HG03571 (cell line): ENCODE data around the gene FMN2.

Source experiments
- ATAC-seq: cut with Tn5 transposase; IDR thresholded peaks from one replicate; pipeline ENCODE4 v1.9.1; 2021; ENCODE audit not compliant: unreplicated experiment

FMN2 gene

DNA sequence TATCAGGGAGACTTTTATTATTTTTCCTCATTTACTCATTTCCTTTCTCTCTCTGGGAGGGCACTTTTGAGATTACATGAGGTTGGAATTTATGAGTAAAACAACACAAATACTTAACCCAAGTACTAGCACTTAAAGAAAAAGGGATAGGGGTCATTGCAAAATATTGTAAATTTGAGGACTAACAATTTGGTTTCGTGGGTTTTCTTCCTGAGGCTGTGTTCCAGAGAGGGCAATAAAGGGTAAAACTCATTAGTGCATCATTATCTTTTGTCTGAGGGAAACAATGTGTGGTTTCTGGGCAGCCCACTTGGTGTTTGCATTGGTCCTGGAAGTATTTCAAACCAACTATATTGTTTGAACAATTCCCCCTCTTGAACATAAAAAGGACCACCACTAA lies 423.8 kb downstream of the FMN2 start:
- ATAC-seq: no peak

DNA sequence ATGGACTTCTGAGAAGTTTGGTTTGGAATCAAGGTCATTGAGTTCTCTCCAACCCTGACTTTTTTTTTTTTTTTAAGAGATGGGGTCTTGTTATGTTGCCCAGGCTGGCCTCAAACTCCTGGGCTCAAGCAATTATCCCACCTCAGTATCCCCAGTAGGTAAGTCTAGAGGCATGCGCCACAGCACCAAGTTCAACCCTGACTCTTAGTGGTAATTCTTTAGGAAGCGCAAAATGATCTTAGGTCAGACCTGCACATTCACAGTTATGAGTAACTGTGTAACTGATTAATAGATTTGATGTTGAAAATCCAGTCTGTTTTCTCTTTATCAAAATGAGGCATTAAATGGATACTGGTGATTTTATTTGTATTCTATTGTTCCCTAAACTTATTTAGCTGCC lies 424.4 kb downstream of the FMN2 start:
- no peak for ATAC-seq

DNA sequence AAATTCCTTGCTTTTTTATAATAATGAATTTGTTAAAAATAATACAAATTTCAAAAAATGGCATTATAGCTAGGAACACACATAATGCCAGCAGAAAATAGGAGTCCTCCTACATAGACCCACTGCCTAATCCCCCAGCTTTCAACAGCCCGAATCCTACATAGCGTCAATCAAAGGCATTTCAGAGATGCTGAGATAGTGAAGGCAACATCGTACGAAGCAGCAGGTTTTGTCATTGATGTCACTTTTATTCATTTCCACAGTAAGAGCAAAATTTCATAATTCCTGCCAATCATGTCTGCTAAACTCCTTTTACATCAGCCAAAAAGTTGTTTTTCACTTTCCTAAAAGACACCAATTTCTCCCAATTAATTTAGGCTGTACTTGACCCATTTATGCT lies 426.2 kb downstream of the FMN2 start:
- no peak for ATAC-seq

DNA sequence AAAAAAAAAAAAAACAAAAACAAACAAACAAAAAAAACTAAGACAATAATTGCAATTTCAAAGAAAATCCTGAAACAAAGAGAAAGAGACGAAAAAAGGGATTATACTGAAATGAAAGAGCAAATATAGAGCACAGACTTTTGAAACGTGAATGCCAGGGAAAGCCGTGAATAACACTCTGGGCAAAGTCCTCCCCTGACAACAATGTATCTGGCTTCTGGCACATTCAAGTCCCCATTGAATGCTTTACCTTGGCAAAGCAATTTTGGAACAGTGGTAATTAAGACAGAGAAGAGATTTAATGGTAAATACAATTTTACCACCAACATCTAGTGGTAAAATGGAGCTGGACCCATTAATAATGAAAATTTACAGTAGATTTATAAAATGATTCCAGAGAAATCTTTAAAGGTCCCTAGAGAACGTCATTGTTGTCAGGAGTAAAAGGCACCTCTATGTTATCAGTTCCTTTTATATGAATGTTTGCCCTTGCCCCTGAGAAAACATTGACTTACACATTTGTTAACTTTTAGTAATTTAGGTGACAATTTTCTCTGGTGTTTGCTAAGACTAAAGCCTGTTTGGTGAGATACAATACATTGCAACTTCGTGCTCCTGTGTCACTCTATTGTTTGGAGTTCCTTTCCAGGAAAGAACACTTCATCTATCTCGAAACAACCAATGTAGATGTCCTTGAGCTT lies 430.6 kb downstream of the FMN2 start:
- no peak for ATAC-seq

DNA sequence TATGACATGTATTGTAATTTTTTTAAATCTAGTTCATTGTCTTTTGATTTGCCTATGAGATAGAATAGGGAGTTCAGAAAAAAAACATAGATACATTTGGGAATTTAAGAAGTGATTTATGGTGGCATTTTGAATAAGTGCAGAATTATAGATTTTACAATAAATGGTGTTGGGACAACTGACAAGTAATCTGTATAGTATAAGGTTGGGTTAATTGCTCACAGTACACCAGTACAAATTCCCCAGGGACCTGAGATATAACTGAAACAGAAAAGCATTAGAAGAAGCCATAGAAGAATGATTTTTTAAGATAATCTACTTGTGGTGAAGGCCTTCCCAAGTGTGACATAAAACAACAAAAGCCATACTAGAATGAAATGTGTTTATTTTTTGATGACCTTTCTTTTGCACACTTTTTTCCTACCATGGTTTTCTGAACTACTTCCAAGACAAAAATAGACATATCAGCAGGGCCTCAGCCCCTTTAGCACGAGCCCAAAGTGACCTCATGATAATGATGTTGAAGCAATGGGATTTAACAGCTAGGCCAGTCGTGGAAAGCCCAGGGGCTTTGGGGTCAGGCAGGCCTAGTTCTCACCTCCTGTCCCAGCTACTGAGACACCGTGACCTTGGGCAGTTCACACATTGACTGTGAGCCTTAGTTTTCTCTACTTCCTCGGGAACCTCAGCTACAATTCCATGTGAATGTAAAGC lies 432.8 kb downstream of the FMN2 start:
- ATAC-seq: no peak
